Thyroid gland (tissue), 4 donors: ENCODE measurements around the gene MCF2L.

ENCODE experiments used
- CTCF ChIP-seq, 6 experiments: fragments of 200-600 bp in 3 of 6; fragments of 450-650 bp in 3 of 6; sonication (generic) in 3 of 6; IDR thresholded peaks; one replicate each; pipeline ENCODE4 v1.5.1; 2016 to 2019; ENCODE audit warnings: antibody characterized with exemption in 6 of 6, mild to moderate bottlenecking in 2 of 6, inconsistent platforms in 1 of 6, moderate library complexity in 1 of 6
- POLR2A ChIP-seq, 2 donors: fragments of 450-650 bp; IDR thresholded peaks; one replicate each; pipeline ENCODE4 v1.6.1; 2017; ENCODE audit warnings: antibody characterized with exemption in 2 of 2, mild to moderate bottlenecking in 2 of 2, moderate library complexity in 1 of 2

- no peak for TF ChIP-seq CTCF (IDR thresholded peaks at IDR 0.05)
- no peak for TF ChIP-seq POLR2A (IDR thresholded peaks at IDR 0.05)
Observed at GRCh38 chr13:113060557-113061270, 91.7 kb downstream of the MCF2L start.
